ENCODE results near the gene SH3PXD2A.

Gene SH3PXD2A

DNA sequence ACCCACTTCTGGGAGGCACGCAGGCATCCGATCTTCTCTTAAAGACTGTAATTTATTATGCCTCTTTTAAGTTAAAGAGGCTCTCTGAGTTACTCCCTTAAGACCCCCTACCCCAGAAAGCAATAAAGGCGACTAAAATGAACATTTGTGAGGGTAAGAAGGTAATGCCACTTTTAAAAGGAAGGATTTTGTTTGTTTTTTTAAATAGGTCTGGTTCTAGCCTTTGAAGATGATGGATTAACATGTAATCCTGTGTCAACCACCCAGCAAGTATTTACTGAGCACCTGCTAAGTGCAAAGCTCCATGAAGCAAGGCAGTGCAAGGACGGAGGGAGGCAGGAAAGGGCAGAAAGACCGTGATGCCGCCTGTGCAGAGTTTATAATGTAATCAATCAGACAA lies 26.1 kb downstream of the SH3PXD2A start:
- DNase-seq (ENCODE audit: low read depth) = no peak
- no peak overlapping the region for H3K4me3 ChIP-seq (ENCODE audit: low read depth, low read length)

DNA sequence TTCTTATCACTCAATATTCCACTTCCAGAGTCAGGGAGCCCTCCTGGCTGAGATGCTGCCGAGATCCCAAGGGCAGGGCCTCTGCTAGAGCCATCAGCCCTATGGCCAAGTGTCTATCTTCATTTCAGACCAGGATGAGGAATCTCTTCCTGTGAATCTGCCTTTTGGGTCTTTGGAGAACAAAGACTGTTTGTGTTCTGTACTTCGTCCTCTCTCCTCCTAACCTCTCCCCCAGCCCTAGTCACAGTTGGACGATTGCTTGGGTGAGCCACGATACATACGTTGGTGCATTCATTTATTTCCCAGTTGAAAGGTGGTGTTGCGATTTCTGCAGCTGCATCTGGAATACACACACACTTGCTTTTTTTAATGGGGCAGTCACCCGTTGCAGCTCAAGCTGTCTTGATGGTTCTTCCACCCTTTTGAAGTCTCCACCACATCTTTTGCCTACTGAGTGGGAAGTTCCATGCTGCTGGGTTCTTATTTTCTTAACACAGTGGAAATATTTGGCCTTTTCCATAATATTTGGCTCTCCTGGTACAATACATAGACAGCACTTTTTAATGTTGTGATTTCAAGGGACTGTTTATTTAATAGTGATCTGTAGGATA lies 26.7 kb downstream of the SH3PXD2A start:
- TF ChIP-seq, protein P1, sequence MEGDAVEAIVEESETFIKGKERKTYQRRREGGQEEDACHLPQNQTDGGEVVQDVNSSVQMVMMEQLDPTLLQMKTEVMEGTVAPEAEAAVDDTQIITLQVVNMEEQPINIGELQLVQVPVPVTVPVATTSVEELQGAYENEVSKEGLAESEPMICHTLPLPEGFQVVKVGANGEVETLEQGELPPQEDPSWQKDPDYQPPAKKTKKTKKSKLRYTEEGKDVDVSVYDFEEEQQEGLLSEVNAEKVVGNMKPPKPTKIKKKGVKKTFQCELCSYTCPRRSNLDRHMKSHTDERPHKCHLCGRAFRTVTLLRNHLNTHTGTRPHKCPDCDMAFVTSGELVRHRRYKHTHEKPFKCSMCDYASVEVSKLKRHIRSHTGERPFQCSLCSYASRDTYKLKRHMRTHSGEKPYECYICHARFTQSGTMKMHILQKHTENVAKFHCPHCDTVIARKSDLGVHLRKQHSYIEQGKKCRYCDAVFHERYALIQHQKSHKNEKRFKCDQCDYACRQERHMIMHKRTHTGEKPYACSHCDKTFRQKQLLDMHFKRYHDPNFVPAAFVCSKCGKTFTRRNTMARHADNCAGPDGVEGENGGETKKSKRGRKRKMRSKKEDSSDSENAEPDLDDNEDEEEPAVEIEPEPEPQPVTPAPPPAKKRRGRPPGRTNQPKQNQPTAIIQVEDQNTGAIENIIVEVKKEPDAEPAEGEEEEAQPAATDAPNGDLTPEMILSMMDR (IDR thresholded peaks at IDR 0.05; ENCODE audit: control insufficient read depth, extremely low read depth, insufficient read depth) = no peak
- no peak for DNase-seq (ENCODE audit: low read depth)
- no peak overlapping the region for H3K4me3 ChIP-seq (ENCODE audit: low read depth, low read length)

More for the DNA sequence above, 26.1 kb downstream of the SH3PXD2A start:
- TF ChIP-seq, protein P1 (IDR thresholded peaks at IDR 0.05; ENCODE audit: control insufficient read depth, extremely low read depth, insufficient read depth) = no peak

DNA sequence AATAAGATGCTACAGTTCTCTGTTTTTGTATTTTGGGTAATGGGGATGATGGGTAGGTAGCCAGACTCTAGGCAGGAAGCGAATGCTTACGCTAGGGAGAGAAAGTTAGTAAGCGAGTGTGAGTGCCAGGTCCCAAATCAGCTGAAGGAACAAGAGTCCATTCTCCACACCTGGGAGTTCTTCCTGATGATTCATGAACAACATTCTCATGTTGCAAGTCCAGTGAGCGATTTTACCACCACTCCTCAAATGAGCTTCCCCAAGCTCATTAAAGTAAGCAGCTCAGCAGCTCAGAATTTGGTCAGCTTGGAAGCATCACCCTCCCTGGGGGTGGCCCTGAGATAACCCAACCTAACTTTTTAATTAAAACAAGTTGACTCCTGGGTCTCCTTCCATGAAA lies 27.3 kb downstream of the SH3PXD2A start:
- TF ChIP-seq, protein P1 (IDR thresholded peaks at IDR 0.05; ENCODE audit: control insufficient read depth, extremely low read depth, insufficient read depth) = no peak
- H3K4me3 ChIP-seq (ENCODE audit: low read depth, low read length) = no peak overlapping the region
- no peak for DNase-seq (ENCODE audit: low read depth)

DNA sequence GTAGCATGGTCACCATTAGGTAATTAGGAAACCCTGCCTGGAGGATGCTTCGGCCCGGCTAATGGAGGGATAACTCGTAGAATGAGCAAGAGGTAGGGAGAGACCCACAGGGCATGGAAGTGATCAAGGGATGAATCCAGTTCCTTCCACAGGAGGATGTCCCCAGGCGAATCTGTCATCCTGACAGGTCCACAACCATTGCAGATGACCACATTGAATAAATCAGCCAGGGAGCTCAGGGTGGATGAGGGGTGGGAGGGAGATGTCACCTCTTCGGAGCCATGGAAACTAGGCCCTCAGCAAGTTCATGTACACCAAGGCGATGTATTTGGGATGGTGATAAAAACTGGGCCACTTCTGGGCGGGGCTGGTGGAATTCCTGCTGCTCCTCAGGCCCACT lies 28.5 kb downstream of the SH3PXD2A start:
- TF ChIP-seq, protein P1 (IDR thresholded peaks at IDR 0.05; ENCODE audit: control insufficient read depth, extremely low read depth, insufficient read depth) = no peak
- no peak overlapping the region for H3K4me3 ChIP-seq (ENCODE audit: low read depth, low read length)
- no peak for DNase-seq (ENCODE audit: low read depth)

DNA sequence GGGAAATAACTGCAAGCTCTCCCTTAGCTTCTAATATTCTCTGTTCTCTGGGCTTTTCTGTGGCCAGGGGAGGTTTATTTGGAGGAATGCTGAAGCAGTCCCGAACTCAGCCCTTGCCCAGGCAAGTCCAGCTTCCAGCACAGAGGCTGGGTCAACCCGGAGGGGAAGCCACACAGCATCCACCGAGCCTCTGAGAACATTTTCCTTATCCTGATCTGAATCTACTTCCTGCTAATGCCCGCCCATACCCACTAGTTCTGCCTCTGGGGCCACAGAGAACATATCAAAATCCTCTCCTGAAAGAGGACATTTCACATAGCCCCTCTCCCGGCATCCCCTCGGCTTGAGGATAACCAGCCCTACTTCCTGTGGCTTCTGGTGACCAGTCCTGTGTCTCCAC lies 31.1 kb downstream of the SH3PXD2A start:
- TF ChIP-seq, protein P1 (IDR thresholded peaks at IDR 0.05; ENCODE audit: control insufficient read depth, extremely low read depth, insufficient read depth) = no peak
- H3K4me3 ChIP-seq (ENCODE audit: low read depth, low read length) = no peak overlapping the region
- DNase-seq (ENCODE audit: low read depth) = no peak

DNA sequence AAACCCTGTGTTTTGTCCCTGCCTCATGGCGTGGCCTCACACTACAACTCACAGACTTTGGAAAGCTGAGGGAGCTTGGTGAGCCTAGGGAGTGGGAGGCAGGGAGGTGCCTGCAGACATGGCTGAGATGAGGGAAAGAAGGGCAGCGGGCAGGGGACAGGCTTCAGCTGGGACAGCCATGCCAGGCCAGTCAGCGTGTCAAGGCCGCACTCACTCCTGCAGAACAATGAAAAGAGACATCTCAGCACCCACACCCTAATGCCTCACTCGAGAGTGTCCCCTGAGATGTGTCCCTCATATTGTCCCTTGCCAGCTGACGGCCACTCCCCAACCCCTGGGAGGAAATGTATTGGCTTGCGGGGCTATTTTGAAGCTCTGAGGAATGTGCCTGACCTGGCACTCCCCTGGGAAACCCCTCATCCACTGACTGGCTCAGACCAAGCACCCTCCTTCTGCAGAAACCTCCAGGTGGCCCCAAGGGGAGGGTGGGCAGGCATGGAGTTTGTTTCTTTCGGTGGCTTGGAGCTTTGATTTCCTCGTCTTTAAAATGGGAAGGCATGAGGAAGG lies 31.6 kb downstream of the SH3PXD2A start:
- no peak overlapping the region for H3K4me3 ChIP-seq (ENCODE audit: low read depth, low read length)
- TF ChIP-seq, protein P1 (IDR thresholded peaks at IDR 0.05; ENCODE audit: control insufficient read depth, extremely low read depth, insufficient read depth) = no peak
- DNase-seq (ENCODE audit: low read depth) = no peak

DNA sequence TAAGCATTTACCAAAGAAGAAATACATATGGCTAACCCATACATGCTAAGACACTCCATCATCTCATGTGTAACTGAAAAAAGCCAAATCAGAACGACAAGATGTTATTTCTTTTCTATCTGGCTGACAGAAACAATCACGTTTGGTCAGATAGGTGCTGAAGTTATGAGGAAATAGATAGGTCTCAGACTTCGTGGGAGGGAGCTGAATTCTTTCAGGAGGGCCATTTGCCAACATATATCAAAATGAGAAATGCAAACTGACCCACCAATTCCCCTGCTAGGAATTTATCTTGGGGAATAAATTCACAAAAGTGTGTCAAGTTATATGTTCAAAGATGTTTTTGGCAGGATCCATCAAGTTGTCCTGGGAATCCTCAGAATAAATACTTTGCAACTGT lies 32.6 kb downstream of the SH3PXD2A start:
- H3K4me3 ChIP-seq (ENCODE audit: low read depth, low read length) = no peak overlapping the region
- no peak for DNase-seq (ENCODE audit: low read depth)
- TF ChIP-seq, protein P1 (IDR thresholded peaks at IDR 0.05; ENCODE audit: control insufficient read depth, extremely low read depth, insufficient read depth) = no peak

All from LNCaP clone FGC (cell line).